NCI-H446 treated with DMSO at 0.1 percent for 48 hours (cell line): ENCODE results near the gene ZBTB37.
"Not testable (repeated sequence)": the region's sequence is repeated elsewhere in the genome, so short reads cannot be mapped to it uniquely, and the experiment has no call there.

Experiments used
- DNase-seq: peaks from one replicate; lab custom pipeline; 2025; lab: John Stamatoyannopoulos, UW

Gene ZBTB37, protein sequence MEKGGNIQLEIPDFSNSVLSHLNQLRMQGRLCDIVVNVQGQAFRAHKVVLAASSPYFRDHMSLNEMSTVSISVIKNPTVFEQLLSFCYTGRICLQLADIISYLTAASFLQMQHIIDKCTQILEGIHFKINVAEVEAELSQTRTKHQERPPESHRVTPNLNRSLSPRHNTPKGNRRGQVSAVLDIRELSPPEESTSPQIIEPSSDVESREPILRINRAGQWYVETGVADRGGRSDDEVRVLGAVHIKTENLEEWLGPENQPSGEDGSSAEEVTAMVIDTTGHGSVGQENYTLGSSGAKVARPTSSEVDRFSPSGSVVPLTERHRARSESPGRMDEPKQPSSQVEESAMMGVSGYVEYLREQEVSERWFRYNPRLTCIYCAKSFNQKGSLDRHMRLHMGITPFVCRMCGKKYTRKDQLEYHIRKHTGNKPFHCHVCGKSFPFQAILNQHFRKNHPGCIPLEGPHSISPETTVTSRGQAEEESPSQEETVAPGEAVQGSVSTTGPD

GRCh38 chr1:173868266-173869020 is at the start of gene ZBTB37:
TSS of gene ZBTB37 (plus strand) at chr1:173868380. CDS start at chr1:173870226, 1,846 bp downstream.
- peak; percentile 81 for DNase-seq

- no peak for DNase-seq
Measured at GRCh38 chr1:173818459-173818858, 49.7 kb upstream of the ZBTB37 start.

DNA sequence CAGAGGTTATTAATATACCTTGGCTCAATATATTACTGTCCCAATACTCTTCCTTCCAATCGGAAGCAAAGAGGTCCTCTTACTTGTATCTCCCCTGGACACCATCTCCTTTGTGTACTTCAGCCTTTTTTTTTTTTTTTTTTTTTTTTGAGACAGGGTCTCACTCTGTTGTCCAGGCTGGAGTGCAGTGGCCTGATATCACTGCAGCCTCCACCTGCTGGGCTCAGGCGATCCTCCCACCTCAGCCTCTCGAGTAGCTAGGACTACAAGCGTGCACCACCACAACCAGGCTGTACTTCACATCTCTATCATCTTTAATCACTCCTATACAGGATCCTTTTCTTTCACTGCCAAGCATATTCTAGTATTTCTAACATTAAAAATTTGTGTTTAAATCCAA is 46.5 kb upstream of the ZBTB37 start:
- no peak for DNase-seq

GRCh38 chr1:173823781-173824314 is 44.3 kb upstream of the ZBTB37 start:
- no peak for DNase-seq

DNA sequence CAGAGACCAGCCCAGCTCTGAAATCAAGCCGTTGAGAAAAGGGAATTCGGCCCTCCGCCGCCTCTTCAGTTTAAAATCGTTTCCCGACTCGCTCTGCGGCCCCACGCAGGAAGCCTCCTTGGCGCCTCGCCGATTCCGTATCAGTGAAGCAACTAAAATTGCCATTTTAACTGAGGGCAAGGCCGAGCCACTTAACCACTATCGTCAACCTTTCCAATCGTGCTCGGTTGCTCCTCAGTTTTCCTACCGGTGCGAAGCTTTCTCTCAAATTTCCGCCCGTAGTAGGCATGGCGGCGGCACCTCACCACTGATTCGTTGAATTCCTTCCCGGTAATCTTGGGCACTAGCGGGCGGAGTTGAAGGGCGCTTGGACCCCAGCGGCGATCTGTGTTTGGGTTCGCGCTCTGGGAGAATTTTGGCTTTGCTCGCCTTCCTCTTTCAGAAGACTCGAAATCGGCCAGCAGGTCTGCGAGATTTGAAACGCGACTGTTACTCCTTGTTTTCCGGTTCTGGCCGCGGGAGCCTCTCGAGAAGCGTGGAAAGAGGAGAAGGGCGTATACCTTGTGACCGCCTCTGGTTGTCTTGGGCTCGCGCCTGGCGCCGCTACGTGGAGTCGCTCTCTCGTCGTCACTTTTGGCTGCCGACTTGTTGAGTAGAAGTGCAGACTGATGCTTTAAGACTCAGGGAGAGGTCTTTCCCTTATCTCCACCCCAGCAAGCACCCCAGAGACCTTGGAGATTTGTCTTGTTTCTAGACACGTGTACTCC is 43.7 kb upstream of the ZBTB37 start, which contains the start of the genes CENPL and DARS2:
TSS of gene CENPL (minus strand) at position 569 of the 767 bp plus-strand sequence. CDS start 13,584 bp downstream, outside the sequence.
TSS of gene DARS2 (plus strand) at position 359 of the 767 bp plus-strand sequence. CDS start 557 bp downstream, outside the sequence.
- peak; percentile 98 for DNase-seq

- no peak for DNase-seq
Measured at GRCh38 chr1:173827611-173828010, 40.6 kb upstream of the ZBTB37 start.

- DNase-seq, result no peak
Measured at GRCh38 chr1:173832748-173833147, 35.4 kb upstream of the ZBTB37 start.

- no peak for DNase-seq
Measured at GRCh38 chr1:173852105-173852504, 16.1 kb upstream of the ZBTB37 start.

DNA sequence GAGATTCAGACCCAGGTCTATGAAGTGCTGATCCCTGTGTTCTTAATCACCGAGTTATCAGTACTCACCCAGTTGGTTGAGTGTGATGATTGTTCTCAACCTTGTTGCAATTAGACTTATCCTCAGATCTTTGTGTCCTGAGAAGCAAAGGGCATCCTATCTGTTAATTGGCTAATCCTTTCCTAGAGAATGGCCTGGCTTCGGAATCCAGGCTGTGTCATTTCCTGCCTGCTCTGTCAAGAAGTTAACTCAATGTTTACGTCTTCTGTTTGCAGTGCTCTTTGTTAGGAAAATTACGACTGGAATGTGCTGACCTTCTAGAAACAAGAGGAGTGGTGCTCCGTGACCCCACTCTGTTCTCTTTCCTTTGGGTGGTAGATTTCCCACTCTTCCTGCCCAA is 15.1 kb upstream of the ZBTB37 start:
- no peak for DNase-seq

- DNase-seq, result no peak
Measured at GRCh38 chr1:173856014-173856413, 12.2 kb upstream of the ZBTB37 start.

- no peak for DNase-seq
Measured at GRCh38 chr1:173856903-173857302, 11.3 kb upstream of the ZBTB37 start.

GRCh38 chr1:173857363-173857917 is 10.7 kb upstream of the ZBTB37 start:
- no peak for DNase-seq

- not testable (repeated sequence) for DNase-seq
Measured at GRCh38 chr1:173859547-173859946, 8.6 kb upstream of the ZBTB37 start.

- no peak for DNase-seq
Measured at GRCh38 chr1:173860065-173860464, 8.1 kb upstream of the ZBTB37 start.

GRCh38 chr1:173861731-173862145 is 6.4 kb upstream of the ZBTB37 start:
- DNase-seq, result no peak

- DNase-seq, result not testable (repeated sequence)
Measured at GRCh38 chr1:173862146-173862768, 5.9 kb upstream of the ZBTB37 start.

DNA sequence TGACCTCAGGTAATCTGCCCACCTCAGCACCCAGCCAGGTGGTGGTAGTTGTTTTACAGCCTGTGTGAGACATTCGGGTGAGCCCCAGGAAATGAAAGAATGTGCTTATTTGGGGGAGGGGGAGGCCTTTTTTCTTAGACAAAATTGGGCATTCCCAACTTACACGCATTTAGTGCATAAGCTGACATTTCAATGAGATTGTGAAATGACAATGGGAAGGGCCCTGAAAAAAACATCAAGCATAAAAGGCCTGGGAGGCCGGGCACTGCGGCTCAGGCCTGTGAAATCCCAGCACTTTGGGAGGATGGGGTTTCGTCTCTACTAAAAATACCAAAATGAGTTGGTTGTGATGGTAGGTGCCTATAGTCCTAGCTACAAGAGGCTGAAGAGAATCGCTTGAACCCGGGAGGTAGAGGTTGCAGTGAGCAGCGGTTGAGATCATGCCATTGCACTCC is 5.4 kb upstream of the ZBTB37 start:
- DNase-seq, result no peak

- DNase-seq, result no peak
Measured at GRCh38 chr1:173863224-173864161, 4.7 kb upstream of the ZBTB37 start.

DNA sequence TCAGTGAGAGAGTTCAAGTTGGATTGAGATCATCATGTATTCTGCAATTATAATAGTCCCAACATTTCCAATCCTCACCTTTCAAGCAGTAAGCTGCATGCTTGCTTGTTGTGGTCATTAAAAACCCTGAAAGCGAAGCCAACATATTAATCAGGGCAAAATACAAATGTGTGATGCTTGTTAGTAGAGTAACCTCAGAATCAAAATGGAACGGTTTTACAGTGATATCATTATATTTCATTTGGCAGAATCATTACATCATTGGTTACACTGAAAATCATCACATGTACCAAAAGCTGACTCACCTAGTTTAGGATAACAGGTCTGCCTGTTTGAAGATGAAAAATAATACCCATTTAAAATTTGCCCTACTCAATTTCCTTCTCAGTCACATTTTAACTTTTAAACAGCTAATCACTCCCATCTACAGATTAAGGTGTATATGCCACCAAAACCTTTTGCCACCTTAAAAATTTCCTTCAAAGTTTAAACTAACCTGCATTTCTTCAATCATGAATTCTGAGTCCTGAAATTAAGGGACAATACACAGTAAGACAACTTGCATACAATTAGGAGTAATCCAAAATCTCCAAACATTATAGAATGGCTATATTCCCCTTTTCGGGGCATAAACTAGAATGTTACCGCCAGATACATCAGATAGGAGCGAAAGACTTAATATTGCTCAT is 3.9 kb upstream of the ZBTB37 start:
- DNase-seq, result no peak
